NCI-H82 treated with DMSO at 0.1 percent for 48 hours (cell line): Measurements from ENCODE around the gene MAGI2.

Experiments
- DNase-seq: peaks from one replicate; lab custom pipeline; 2025; ENCODE audit not compliant: unreplicated experiment; lab: John Stamatoyannopoulos, UW

MAGI2 gene

DNA sequence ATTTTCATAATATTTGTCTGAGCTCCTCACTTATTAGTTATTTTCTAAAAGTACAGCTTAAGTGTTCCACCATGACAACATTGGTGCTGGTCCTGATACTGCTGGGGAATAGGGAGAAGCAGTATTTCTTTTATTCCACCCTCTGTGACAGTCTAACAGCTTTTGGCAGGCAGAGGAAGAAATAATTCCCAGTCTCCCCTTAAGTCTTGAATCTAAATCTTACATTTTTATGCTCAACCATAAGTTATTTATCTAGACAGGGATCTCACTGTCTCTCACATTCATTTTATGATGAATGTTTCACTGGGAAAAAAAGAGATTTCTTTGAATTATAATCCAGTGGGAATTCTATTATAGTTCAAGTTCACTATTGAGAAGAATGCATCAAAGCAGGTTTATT lies 71.5 kb downstream of the MAGI2 start:
- DNase-seq, result no peak

- no peak for DNase-seq
Observed at GRCh38 chr7:79377097-79377496, 76.4 kb downstream of the MAGI2 start.

DNA sequence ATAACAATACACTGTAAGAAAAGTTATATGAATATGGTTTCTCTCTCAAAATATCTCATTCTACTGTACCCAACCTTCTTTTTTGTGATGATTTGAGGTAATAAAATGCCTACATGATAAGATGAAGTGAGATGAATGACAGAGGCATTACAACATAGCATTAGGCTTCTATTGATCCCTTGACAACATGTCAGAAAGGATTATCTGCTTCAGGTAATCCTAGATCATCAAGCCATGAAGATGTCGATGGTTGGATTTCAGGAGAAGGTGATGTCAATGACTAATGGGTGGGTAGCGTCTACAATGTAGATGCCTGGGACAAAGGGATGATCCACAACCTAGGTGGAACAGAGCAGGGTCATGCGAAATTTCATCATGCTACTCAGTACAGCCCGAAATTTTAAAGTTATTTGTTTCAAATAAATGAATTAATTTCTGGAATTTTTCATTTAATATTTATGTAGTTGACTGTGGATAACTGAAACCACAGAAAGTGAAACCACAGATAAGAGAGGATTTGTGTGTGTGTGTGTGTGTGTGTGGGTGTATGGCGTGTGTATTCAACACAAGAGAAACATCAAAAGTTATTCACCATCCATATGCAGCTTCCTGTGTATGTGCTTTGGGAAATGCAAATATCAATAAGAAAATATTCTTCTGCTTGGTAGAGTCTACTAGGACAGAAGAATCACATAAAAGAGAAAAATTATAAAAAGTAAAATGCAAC lies 77.0 kb downstream of the MAGI2 start:
- DNase-seq, result no peak

- no peak for DNase-seq
Observed at GRCh38 chr7:79361214-79361613, 92.3 kb downstream of the MAGI2 start.

DNA sequence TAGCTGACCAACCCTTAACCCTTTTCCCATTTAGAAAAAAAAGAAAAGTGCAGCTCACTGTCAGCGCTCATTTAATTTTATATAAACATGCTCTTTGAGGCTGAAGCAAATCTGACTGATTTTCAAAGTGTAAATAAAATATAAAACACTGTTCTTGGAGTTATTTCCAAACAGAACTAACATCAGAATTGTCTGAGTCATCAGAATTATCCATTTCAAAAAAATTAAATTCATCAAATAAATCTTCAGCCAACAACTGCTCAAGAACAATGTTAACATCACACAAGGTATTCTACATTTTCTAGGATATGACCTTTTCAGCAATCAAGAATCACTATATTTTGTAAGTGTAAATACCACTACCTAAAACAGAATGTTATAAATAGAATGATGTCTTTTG lies 93.6 kb downstream of the MAGI2 start:
- DNase-seq, result no peak

GRCh38 chr7:79357101-79357500 lies 96.4 kb downstream of the MAGI2 start:
- no peak for DNase-seq

DNA sequence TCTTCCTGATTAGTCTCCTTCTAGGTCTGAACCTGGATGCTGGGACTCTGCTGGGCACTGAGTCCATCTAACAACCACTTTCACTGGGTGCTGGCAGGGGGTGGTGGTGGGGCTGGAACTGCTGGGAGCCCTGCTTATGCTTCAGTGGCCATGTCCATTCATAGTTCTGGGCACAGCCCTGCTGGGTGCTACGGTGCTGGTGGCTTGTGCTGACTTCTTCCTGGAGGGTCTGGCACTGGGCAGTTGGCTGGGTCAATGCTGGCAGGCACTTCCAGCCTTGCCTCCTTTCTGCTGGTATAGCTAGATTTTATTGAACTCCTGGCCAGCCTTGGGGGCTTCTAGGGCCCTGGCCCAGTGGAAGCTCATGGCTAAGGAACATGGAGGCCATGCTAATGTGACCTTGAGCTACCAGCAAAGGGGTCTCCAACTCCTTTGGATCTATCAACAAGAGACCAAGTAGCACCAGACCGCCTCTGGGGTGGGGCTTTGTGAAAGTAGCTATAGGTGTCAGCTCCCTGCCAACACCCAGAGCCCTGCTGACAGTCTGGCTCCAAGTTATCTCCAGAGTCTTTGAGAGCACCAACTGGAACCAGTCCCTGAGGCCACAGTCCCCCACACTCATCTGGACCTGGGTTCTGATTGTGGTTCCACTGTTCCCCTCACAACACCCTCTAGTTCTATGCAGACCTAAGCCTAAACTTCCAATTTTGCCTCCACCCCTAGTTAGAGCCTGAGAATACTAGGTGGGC lies 99.6 kb downstream of the MAGI2 start:
- no peak for DNase-seq

- no peak for DNase-seq
Observed at GRCh38 chr7:79352323-79352722, 101.1 kb downstream of the MAGI2 start.

DNA sequence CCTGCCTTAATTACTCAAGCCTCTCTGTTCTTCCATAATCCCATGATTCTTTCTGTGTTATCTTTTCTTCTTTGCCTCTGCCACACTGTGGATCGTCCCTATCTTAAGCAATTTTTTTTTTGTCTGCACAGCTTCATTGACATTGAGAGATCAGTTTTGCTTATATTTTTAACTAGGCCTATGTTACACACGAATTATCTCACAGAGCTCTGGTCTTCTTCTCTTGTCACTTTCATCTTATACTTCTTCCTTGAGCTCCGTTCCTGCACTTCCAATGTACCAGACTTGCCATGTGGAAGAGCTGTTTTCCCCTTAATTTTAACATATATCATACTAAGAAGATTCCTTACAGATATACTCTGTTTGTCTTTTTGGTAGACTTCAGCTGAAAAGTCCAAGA lies 106.1 kb downstream of the MAGI2 start:
- DNase-seq, result no peak

DNA sequence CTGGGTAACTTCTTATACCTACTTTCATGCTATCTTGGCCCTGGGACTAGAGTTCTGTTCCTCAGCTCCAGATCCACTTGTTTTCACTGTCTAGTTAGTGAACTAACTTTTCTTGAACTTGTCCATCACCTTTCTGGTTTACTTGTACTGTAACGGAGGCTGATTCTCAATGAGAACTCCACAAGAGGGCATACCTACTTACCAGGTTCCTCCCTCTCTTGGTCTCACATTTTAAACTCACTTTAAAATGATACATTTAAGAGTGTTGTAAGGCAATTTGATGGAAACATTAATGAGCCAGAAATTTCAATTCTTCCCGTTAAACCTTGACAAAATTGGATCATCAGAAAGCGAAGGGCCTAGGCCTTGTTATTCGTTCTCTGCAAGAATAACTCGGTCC lies 111.6 kb downstream of the MAGI2 start:
- DNase-seq, result no peak

DNA sequence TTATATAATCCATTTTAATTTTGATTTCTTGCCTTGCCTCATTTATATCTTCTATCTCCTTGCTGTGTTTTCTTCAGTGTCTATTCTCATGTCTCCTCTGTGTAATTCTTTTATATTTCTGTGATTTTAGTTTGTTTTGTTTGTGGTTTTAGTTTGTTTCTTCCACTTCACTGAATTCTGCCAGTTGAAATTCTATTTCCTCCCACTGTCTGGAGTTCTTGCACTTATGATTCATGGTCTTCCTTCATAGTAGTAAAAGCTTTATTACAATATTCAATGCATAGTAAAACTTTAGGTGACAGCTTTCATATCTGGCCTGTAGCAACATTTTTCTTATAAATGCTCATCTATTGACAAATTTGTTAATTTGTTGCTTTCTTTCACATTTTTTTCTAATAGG lies 113.3 kb downstream of the MAGI2 start:
- DNase-seq, result no peak

GRCh38 chr7:79339208-79339925 lies 114.1 kb downstream of the MAGI2 start:
- no peak for DNase-seq

- DNase-seq, result no peak
Observed at GRCh38 chr7:79337717-79338116, 115.8 kb downstream of the MAGI2 start.

GRCh38 chr7:79334841-79335240 lies 118.6 kb downstream of the MAGI2 start:
- no peak for DNase-seq

- DNase-seq, result peak; percentile 69
Observed at GRCh38 chr7:79334334-79334733, 119.1 kb downstream of the MAGI2 start.

DNA sequence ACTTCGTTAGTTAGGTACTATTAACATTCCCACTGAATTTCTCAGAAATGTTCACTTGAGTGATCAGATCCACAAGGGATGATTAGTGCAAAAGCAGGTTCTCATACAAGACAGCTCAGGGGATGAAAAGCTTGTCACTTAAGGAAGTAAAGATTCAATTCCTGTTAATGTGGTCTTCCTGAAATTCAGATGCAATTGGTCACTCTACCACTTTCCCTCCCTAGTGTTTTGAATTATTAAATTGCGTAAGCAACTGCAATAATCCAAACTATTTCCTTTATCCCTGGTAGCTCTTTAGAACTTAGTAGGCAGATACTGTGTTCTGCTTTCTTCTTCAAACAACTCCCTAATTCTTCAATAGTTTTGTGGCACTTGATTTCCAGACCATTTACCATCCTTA lies 121.4 kb downstream of the MAGI2 start:
- no peak for DNase-seq

- DNase-seq, result no peak
Observed at GRCh38 chr7:79329464-79329863, 124.0 kb downstream of the MAGI2 start.

- no peak for DNase-seq
Observed at GRCh38 chr7:79320741-79321473, 132.6 kb downstream of the MAGI2 start.

GRCh38 chr7:79319369-79319768 lies 134.1 kb downstream of the MAGI2 start:
- DNase-seq, result no peak

DNA sequence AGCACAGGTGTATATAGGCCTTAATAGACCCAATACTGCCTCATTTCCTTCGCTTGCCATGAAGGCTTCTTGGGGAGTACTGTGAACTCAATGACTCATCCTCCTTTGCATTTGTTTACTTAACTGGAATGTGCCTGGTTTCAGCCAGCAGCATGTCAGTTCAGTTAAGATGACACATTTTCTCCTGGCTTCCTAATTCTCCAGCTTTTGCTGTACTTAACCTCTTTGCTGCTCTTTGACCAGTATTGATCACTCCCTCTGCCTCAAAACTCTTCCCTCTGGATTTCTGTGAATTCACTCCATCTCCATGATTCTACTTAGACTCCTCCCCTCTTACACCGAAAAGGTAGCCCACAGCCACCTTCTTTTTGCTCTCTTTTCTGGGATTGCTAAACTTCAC lies 135.7 kb downstream of the MAGI2 start:
- DNase-seq, result no peak

GRCh38 chr7:79312022-79312421 lies 141.4 kb downstream of the MAGI2 start:
- no peak for DNase-seq
